Astrocyte (in vitro differentiated cells and primary cell): ENCODE results near the gene KLB. TPM values are rescaled to one million over a fixed set of nuclear protein-coding genes. Genes with fewer than 3 reads are reported as not detected.
"Not testable (repeated sequence)": the region's sequence is repeated elsewhere in the genome, so short reads cannot be mapped to it uniquely, and the experiment has no call there.

Experiments
- DNase-seq: peaks from one replicate; pipeline ENCODE4 v3.0.0-alpha.2; 2010; ENCODE audit warnings: low read depth
- FAIRE-seq: peaks from 2 replicates; lab custom pipeline; 2011; peaks lifted over from hg19 to GRCh38; lab: Jason Lieb, UNC
- H2AFZ ChIP-seq: 2 replicates; pipeline ENCODE4 v1.6.0; 2012; ENCODE audit warnings: low read depth, low read length, inconsistent platforms
- H3K27ac ChIP-seq: 2 replicates; pipeline ENCODE4 v1.5.1; 2011; ENCODE audit warnings: low read depth, low read length, inconsistent platforms
- H3K27me3 ChIP-seq: 2 replicates; pipeline ENCODE4 v1.6.0; 2011; ENCODE audit warnings: low read length, inconsistent platforms; ENCODE audit not compliant: insufficient read depth
- H3K36me3 ChIP-seq: 2 replicates; pipeline ENCODE4 v1.5.1; 2011; ENCODE audit warnings: low read length, inconsistent platforms; ENCODE audit not compliant: insufficient read depth
- H3K4me1 ChIP-seq: 2 replicates; pipeline ENCODE4 v1.5.1; 2011; ENCODE audit warnings: low read length, inconsistent platforms; ENCODE audit not compliant: insufficient read depth
- H3K4me2 ChIP-seq: 2 replicates; pipeline ENCODE4 v1.6.0; 2012; ENCODE audit warnings: low read length, inconsistent platforms
- H3K4me3 ChIP-seq: 2 replicates; pipeline ENCODE4 v1.5.1; 2011; ENCODE audit warnings: low read depth, mild to moderate bottlenecking, low read length, inconsistent platforms; ENCODE audit not compliant: insufficient read depth
- H3K79me2 ChIP-seq: 2 replicates; pipeline ENCODE4 v1.6.0; 2012; ENCODE audit warnings: mild to moderate bottlenecking, low read length, inconsistent platforms; ENCODE audit not compliant: insufficient read depth
- H3K9ac ChIP-seq: 2 replicates; pipeline ENCODE4 v1.6.0; 2012; ENCODE audit warnings: mild to moderate bottlenecking, low read length, inconsistent platforms
- H3K9me3 ChIP-seq: 2 replicates; pipeline ENCODE4 v1.5.1; 2012; ENCODE audit warnings: low read depth, mild to moderate bottlenecking, low read length, inconsistent platforms; ENCODE audit not compliant: insufficient read depth
- H4K20me1 ChIP-seq: 2 replicates; pipeline ENCODE4 v1.6.0; 2012; ENCODE audit warnings: low read length, inconsistent platforms; ENCODE audit not compliant: insufficient read depth
- H3K27ac Mint-ChIP-seq: one replicate; pipeline ENCODE4 v1.8.0; 2021; ENCODE audit warnings: mild to moderate bottlenecking, mixed read lengths; ENCODE audit not compliant: unreplicated experiment
- H3K27me3 Mint-ChIP-seq: one replicate; pipeline ENCODE4 v1.8.0; 2021; ENCODE audit warnings: low read depth, mixed read lengths; ENCODE audit not compliant: unreplicated experiment
- H3K36me3 Mint-ChIP-seq: one replicate; pipeline ENCODE4 v1.8.0; 2021; ENCODE audit warnings: low read depth, mixed read lengths; ENCODE audit not compliant: unreplicated experiment
- H3K4me1 Mint-ChIP-seq: one replicate; pipeline ENCODE4 v1.8.0; 2021; ENCODE audit warnings: low read depth, mixed read lengths; ENCODE audit not compliant: unreplicated experiment
- H3K4me3 Mint-ChIP-seq: one replicate; pipeline ENCODE4 v1.8.0; 2021; ENCODE audit warnings: mild to moderate bottlenecking, moderate library complexity, mixed read lengths; ENCODE audit not compliant: unreplicated experiment
- H3K9me3 Mint-ChIP-seq: one replicate; pipeline ENCODE4 v1.8.0; 2021; ENCODE audit warnings: mild to moderate bottlenecking, mixed read lengths; ENCODE audit not compliant: unreplicated experiment
- EZH2 ChIP-seq: IDR thresholded peaks from 2 replicates; pipeline ENCODE4 v1.6.1; 2012; ENCODE audit warnings: mild to moderate bottlenecking, low read length, inconsistent platforms; ENCODE audit not compliant: insufficient read depth
- total RNA-seq: library from RNA; stranded (reverse); gene quantifications from 2 replicates; pipeline ENCODE4 v1.2.1, GENCODE V29; 2021
- TF ChIP-seq, protein P1 (sequence below): IDR thresholded peaks from 2 replicates; pipeline ENCODE4 v1.5.1; 2011; ENCODE audit warnings: low read depth, mild to moderate bottlenecking, inconsistent platforms, low read length, moderate library complexity; ENCODE audit not compliant: insufficient read depth

The KLB gene
- total RNA-seq, 1 donor from 2014 or later, result not detected

- Mint-ChIP-seq H3K36me3 (no peaks in the 10 kb centered on the region), H3K27me3 (peaks cover 3% of the 10 kb centered on the region), H3K9me3 (peaks cover 14% of the 10 kb centered on the region), H3K27ac (no peak overlapping the region), H3K4me3 (no peak overlapping the region), H3K4me1 (peaks cover 3% of the 10 kb centered on the region)
- no peak overlapping the region for H3K27ac ChIP-seq
- H3K9me3 ChIP-seq, result no peaks in the 10 kb centered on the region
- H4K20me1 ChIP-seq, result no peaks in the 10 kb centered on the region
- FAIRE-seq, result no peak
- no peak overlapping the region for H2AFZ ChIP-seq
- H3K79me2 ChIP-seq, result peaks cover 21% of the 10 kb centered on the region
- peaks cover 5% of the 10 kb centered on the region for H3K4me1 ChIP-seq
- no peak overlapping the region for H3K4me3 ChIP-seq
- DNase-seq, result no peak
- H3K27me3 ChIP-seq, result no peaks in the 10 kb centered on the region
- TF ChIP-seq, protein P1, sequence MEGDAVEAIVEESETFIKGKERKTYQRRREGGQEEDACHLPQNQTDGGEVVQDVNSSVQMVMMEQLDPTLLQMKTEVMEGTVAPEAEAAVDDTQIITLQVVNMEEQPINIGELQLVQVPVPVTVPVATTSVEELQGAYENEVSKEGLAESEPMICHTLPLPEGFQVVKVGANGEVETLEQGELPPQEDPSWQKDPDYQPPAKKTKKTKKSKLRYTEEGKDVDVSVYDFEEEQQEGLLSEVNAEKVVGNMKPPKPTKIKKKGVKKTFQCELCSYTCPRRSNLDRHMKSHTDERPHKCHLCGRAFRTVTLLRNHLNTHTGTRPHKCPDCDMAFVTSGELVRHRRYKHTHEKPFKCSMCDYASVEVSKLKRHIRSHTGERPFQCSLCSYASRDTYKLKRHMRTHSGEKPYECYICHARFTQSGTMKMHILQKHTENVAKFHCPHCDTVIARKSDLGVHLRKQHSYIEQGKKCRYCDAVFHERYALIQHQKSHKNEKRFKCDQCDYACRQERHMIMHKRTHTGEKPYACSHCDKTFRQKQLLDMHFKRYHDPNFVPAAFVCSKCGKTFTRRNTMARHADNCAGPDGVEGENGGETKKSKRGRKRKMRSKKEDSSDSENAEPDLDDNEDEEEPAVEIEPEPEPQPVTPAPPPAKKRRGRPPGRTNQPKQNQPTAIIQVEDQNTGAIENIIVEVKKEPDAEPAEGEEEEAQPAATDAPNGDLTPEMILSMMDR, result no peak
- no peak for TF ChIP-seq EZH2
- H3K36me3 ChIP-seq, result no peaks in the 10 kb centered on the region
- H3K4me2 ChIP-seq, result no peak overlapping the region
- H3K9ac ChIP-seq, result no peak overlapping the region
These were observed 37.4 kb upstream of the KLB start for GRCh38 chr4:39369301-39369700.

GRCh38 chr4:39371209-39371608 is 35.5 kb upstream of the KLB start:
- not testable (repeated sequence) for H3K9ac ChIP-seq, H3K36me3 Mint-ChIP-seq, H3K4me1 Mint-ChIP-seq, H2AFZ ChIP-seq, H3K4me3 Mint-ChIP-seq, H3K27me3 Mint-ChIP-seq, FAIRE-seq, H3K27ac ChIP-seq, H3K27me3 ChIP-seq, H3K4me1 ChIP-seq, H3K36me3 ChIP-seq, DNase-seq, H3K9me3 ChIP-seq, H3K4me2 ChIP-seq, H3K4me3 ChIP-seq, H3K79me2 ChIP-seq, H4K20me1 ChIP-seq, H3K27ac Mint-ChIP-seq
- peaks cover 14% of the 10 kb centered on the region for H3K9me3 Mint-ChIP-seq

GRCh38 chr4:39375478-39375877 is 31.3 kb upstream of the KLB start:
- Histone ChIP-seq H3K4me1 (no peaks in the 10 kb centered on the region), H3K4me3 (no peak overlapping the region), H3K27ac (no peak overlapping the region), H3K79me2 (no peaks in the 10 kb centered on the region), H3K27me3 (no peaks in the 10 kb centered on the region), H3K9ac (no peak overlapping the region), H4K20me1 (no peaks in the 10 kb centered on the region), H3K36me3 (no peaks in the 10 kb centered on the region), H3K4me2 (no peak overlapping the region), H3K9me3 (no peaks in the 10 kb centered on the region), H2AFZ (no peak overlapping the region)
- DNase-seq, result no peak
- peaks cover 3% of the 10 kb centered on the region for H3K27me3 Mint-ChIP-seq
- no peak for TF ChIP-seq EZH2
- TF ChIP-seq, protein P1, result no peak
- no peak for FAIRE-seq
- no peak overlapping the region for H3K4me3 Mint-ChIP-seq
- H3K4me1 Mint-ChIP-seq, result no peaks in the 10 kb centered on the region
- H3K36me3 Mint-ChIP-seq, result no peaks in the 10 kb centered on the region
- H3K27ac Mint-ChIP-seq, result no peak overlapping the region
- H3K9me3 Mint-ChIP-seq, result peaks cover 8% of the 10 kb centered on the region
